HG02759 (cell line): ENCODE results near the gene ANKS1B.
A peak's percentile ranks its signal among the peaks of the same experiment; 100 is the strongest.
"Not testable (repeated sequence)": the region's sequence is repeated elsewhere in the genome, so short reads cannot be mapped to it uniquely, and the experiment has no call there.

Experiments used
- ATAC-seq: cut with Tn5 transposase; IDR thresholded peaks from one replicate; pipeline ENCODE4 v1.9.1; 2021; ENCODE audit warnings: mild to moderate bottlenecking, moderate library complexity; ENCODE audit not compliant: unreplicated experiment

ANKS1B gene

DNA sequence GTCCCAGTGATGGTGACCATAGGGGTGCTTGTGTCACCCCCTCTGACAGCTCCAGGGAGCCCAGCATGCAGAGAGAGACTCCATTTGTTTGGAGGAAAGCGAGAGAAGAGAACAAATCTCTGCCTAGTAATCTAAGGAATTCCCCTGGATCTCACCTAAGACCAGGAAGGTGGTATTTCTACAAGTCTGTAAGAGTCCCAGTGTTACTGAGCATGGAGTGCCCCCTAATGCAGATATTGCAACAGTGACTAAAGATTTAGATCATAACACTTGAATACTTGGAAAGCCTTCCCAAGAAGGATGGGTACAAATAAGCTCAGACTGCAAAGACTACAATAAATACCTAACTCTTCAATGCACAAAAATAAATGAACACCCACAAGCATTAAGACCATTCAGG lies 697.6 kb downstream of the ANKS1B start:
- no peak for ATAC-seq

- no peak for ATAC-seq
These were observed 700.6 kb downstream of the ANKS1B start for GRCh38 chr12:99284161-99284560.

GRCh38 chr12:99282624-99283023 lies 702.1 kb downstream of the ANKS1B start:
- ATAC-seq = peak; percentile 43

DNA sequence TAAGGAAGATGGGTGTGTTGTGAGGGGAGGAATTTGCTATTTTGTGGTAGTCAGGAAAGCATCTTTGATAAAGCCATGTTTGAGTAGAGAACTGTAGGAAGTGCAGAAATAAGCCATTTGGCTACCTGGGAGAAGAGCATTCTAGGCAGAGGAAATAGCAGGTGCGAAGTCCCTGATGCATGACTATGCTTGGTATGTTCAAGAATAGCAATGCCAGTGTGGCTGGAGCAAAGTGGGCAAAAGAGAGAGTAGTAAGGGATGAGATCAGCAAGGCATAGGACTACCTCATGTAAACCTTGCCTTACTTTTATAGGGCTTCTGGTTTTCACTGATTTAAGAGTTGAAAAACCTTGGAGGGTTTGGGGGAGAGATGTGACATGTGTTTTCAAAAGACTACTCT lies 702.6 kb downstream of the ANKS1B start:
- ATAC-seq = no peak

- ATAC-seq = peak; percentile 58
These were observed 703.5 kb downstream of the ANKS1B start for GRCh38 chr12:99281277-99281676.

DNA sequence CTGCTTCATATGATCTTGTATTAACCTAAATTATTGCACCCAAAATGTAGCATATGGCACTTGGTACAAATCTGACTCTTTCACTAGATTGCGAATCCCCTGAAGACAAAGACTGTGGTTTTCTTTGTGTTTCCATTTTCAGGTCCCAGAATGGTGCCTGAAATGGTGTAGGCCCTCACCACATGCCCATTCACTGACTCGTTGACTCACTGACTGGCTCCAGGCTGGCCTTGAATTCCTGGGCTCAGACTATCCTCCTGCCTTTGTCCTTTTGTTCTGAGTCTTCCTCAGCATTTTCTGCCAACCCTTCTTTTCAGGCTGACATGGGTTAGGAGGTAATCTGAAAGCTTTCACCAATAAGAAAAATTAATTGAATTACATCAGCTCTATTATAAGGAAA lies 705.8 kb downstream of the ANKS1B start:
- no peak for ATAC-seq

DNA sequence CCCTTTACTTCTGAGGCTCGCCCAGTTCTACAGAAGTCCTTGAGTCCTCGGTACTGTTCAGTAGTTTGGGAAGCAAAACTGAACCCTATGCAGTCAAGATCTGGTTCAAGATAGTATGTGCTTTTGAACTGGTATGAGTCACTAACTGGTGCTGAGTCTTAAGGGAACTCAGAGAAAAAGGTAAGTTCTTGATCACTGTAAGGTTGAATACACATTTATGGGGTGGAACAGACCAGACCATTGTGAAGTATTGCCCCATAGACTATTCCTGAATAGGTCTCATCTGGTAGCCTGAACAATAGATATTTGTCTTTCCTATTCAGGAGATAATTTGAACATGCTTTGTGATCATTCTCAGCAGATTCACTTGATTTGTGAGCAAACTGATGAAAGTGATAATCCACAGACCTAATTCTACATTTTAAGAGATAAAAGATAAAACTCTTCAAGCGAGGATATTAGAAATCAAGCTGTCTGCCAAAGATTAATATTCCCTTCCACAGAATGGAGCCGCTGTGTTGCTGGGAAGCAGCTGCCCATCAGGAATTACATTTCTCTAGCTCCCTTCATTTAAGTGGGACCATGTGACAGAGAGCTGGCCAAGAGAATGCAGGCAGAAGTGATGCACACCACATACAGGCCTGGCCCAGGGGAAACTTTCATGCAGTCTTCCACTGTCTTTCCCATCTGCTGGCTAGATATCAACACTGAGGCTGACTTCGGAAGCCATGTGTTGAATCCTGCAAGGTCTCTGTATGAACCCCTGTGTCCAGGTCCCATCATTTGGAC lies 707.0 kb downstream of the ANKS1B start:
- ATAC-seq = no peak

DNA sequence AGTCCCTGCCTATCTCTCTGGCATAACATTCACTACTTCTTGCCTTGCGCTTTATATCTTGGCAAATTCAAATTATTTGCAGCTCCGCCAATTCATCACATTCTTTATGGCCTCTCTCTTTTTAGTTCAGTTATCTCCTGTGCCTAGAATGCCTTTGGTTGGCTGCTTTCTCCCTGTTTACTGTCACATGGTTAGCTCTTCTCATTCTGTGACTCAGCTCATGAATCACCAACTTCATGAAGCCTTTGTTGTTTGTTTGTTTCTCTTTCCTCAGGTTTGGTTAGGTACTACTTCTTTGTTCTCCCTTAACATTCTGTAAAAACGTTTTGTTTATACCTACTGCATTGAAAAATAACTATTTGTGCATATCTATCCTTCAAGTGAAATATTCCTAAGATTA lies 713.7 kb downstream of the ANKS1B start:
- ATAC-seq = no peak

- no peak for ATAC-seq
These were observed 717.7 kb downstream of the ANKS1B start for GRCh38 chr12:99267038-99267437.

DNA sequence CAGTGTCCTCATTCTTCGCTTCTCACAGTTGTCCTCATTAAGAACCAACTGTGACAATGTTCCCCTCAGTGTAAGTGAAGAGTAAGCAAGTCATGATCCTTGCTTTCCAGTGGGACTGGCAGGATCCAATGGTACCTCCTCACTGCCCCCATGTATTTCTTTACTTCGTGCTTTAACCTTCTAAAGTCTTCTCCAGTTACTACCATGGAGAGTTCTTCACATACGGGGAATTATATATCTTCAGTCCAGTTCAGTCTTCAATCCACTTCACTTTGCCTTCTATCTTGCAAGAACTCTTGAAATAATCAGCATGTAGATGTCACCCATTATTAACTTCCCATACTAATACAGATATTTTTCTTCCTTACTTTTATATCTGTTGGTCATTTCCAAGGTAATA lies 719.1 kb downstream of the ANKS1B start:
- no peak for ATAC-seq

DNA sequence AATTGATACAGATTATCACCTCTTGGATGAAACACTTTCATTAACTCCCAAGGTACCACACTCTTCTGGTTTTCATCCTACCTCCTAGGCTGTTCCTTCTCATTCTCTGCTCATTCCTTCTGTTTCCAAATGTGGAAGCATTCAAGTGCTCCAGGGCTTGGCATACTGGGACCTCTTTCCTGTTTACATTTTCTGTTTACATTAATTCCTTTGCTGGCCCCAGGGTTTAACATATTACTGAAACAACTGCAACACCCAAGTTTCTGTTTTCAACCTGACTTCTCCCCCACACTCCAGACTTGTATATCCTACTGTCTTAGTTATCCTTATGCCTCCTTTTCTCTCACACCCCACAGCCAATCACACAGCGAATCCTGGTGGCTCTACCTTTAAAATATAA lies 723.5 kb downstream of the ANKS1B start:
- ATAC-seq = no peak

DNA sequence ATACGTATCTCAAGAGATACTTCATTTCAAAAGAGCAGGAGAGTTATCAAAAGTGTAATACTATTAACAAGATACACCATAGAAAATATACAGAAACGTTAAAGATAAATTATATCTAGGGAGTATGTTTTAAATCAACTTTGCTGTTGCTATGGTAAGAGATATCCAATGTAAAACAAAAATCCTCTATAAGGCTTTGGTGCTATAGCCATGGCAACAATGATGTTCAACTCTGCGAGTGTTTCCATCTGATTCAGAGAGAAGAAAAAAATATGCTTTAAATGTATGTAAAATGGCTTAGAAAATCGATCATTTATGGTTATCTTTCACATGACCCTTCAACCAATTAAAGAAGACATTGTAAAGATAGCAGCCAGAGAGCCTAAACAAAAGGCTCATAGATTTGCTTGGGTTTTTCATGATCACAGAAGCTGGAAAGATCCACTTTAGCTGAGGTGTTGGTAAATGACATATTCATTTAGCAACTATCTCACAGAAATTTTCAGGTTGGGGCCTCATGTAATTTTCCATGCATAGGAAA lies 724.2 kb downstream of the ANKS1B start:
- no peak for ATAC-seq

- ATAC-seq = no peak
These were observed 725.4 kb downstream of the ANKS1B start for GRCh38 chr12:99259040-99259934.

- no peak for ATAC-seq
These were observed 727.1 kb downstream of the ANKS1B start for GRCh38 chr12:99257672-99258071.

DNA sequence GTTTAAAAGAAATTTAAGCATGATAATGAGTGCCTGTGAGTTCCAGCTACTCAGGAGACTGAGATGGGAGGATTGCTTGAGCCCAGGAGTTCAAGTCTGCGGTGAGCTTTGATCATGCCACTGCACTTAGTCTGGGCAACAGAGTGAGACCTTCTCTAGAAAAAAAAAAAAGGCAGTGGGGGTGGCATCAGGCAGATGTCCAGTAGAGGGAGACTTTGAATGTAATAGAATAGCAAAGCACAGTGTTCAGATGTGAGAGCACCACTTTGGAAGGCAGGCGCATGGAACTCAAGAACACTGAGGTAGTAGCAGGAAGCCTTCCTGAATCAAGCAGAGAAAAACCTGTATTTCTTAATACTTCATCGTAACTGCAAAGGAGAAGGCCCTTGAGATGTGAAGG lies 731.7 kb downstream of the ANKS1B start:
- no peak for ATAC-seq

- no peak for ATAC-seq
These were observed 734.6 kb downstream of the ANKS1B start for GRCh38 chr12:99250091-99250490.

- no peak for ATAC-seq
These were observed 735.2 kb downstream of the ANKS1B start for GRCh38 chr12:99249543-99249942.

DNA sequence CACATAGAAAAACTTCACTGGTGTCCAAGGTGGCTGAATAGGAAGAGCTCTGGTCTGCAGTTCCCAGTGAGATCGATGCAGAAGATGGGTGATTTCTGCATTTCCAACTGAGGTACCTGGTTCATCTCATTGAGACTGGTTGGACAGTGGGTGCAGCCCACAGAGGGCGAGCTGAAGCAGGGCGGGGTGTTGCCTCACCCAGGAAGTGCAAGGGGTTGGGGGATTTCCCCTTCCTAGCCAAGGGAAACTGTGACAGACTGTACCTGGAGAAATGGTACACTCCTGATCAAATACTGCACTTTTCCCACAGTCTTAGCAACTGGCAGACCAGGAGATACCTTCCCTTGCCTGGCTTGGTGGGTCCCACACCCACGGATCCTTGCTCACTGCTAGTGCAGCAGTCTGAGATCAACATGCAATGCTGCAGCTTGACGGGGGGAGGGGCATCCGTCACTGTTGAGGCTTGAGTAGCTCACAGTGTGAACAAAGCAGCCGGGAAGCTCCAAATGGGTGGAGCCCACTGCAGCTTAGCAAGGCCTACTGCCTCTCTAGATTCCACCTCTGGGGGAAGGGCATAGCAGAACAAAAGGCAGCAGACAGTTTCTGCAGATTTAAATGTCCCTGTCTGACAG lies 746.7 kb downstream of the ANKS1B start:
- not testable (repeated sequence) for ATAC-seq

DNA sequence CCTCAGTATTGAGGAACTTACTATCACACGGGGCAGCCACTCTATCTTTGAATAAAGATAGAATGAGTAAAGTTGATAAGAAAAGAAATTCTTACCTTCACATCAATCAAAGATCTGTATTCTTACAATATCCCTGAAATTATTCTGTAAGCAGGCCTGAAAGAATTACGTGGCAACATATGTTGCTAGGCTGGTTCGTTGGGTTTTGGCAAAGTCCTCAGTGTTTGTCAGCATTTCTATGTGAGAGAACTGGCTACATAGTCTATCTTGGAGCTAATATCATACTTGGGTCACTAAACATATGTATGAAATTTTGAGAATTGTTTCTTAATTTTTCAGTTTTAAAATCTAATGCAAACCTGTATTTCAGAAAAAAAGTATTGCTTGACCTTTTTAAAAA lies 749.4 kb downstream of the ANKS1B start:
- no peak for ATAC-seq

GRCh38 chr12:99234702-99235101 lies 750.0 kb downstream of the ANKS1B start:
- ATAC-seq = no peak

DNA sequence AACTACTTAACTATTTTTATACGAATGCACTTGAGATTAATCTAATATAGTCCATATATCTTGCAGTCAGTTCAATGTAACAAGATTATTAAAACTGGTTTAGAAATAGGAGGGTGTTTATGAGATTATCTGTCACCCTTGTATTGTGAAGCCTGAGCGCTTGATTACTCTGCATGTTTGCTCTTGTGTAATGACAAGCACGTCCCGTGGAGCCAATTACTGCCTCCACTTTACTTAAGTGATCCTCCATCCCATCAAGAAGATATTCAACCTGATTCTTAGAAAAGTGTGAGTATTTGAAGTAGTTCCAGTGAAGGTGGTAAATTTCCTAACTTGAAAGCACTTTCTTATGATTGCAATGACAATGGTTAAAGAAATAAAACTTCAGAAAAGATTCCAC lies 752.4 kb downstream of the ANKS1B start:
- no peak for ATAC-seq
